Testis (tissue), 3 donors: ENCODE measurements around the gene MCRIP1. TPM values are rescaled to one million over a fixed set of nuclear protein-coding genes. Genes with fewer than 3 reads are reported as not detected.

Source experiments
- DNase-seq: peaks from one replicate; pipeline ENCODE4 v3.0.0-alpha.2; 2019
- H3K27ac ChIP-seq, 2 donors: fragments of 200-600 bp; sonication (generic); one replicate each; pipeline ENCODE4 v1.5.1; 2019
- H3K27me3 ChIP-seq: fragments of 200-600 bp; sonication (generic); one replicate; pipeline ENCODE4 v1.5.1; 2019
- H3K36me3 ChIP-seq: fragments of 200-600 bp; sonication (generic); one replicate; pipeline ENCODE4 v1.5.1; 2017; ENCODE audit warnings: low read depth; ENCODE audit errors: missing control alignments
- H3K4me1 ChIP-seq: fragments of 200-600 bp; sonication (generic); one replicate; pipeline ENCODE4 v1.5.1; 2019
- H3K4me3 ChIP-seq, 2 donors: fragments of 200-600 bp; sonication (generic); one replicate each; pipeline ENCODE4 v1.5.1; 2017 to 2019
- H3K9me3 ChIP-seq: fragments of 200-600 bp; sonication (generic); one replicate; pipeline ENCODE4 v1.5.1; 2017
- CTCF ChIP-seq, 3 experiments: fragments of 450-650 bp in 2 of 3; fragments of 200-600 bp in 1 of 3; sonication (generic) in 1 of 3; IDR thresholded peaks; one replicate each; pipeline ENCODE4 v1.5.1; 2016 to 2019; ENCODE audit warnings: antibody characterized with exemption in 3 of 3, mild to moderate bottlenecking in 2 of 3, moderate library complexity in 1 of 3
- POLR2A ChIP-seq: fragments of 450-650 bp; IDR thresholded peaks from one replicate; pipeline ENCODE4 v1.6.1; 2017; ENCODE audit warnings: antibody characterized with exemption, mild to moderate bottlenecking, moderate library complexity
- WGBS, 2 donors: methylation state at CpG; one replicate each; pipeline ENCODE4 v1.1.5; 2018; 5-methylcytosine and 5-hydroxymethylcytosine counted together
- intact Hi-C: fragments of 100-400 bp; cut with DNase I; formaldehyde crosslinking; loops from one replicate; pipeline ENCODE4 v1.15.1; 2023; ENCODE audit warnings: low total_unique reads
- polyA plus RNA-seq: library from polyadenylated mRNA; stranded (reverse); fragments of 350-450 nt; fragmentation: Illumina TruSeq; extraction: RNeasy Lipid Tissue Mini Kit (QIAGEN cat#74804); gene quantifications from one replicate; pipeline ENCODE4 v1.2.3, GENCODE V29; 2014; ENCODE audit warnings: low read depth, low replicate concordance; ENCODE audit not compliant: insufficient read depth
- total RNA-seq, 2 donors: library from RNA; depleted of rRNA; stranded (reverse); fragments of >200 nt; gene quantifications; one replicate each; pipeline ENCODE4 v1.2.3, GENCODE V29; 2016

MCRIP1 gene
- total and polyA plus RNA-seq, 3 donors from 2014 or later = 160 to 206 (median 181) TPM

- no peak for DNase-seq
- intact Hi-C loops = no loop called here
- Histone ChIP-seq H3K4me1 (peaks cover 12% of the 10 kb centered on the region), H3K36me3 (no peaks in the 10 kb centered on the region), H3K9me3 (no peaks in the 10 kb centered on the region), H3K4me3 (no peak overlapping the region), H3K27ac (no peak overlapping the region), H3K27me3 (no peaks in the 10 kb centered on the region)
- WGBS, 2 donors = 81 to 87% methylated on average over 26 to 29 of the region's 29 CpGs
- TF ChIP-seq POLR2A (no peak), CTCF (IDR thresholded peaks at IDR 0.05) (no peak)
Observed at GRCh38 chr17:81854974-81855774, 22.1 kb upstream of the MCRIP1 start.

DNA sequence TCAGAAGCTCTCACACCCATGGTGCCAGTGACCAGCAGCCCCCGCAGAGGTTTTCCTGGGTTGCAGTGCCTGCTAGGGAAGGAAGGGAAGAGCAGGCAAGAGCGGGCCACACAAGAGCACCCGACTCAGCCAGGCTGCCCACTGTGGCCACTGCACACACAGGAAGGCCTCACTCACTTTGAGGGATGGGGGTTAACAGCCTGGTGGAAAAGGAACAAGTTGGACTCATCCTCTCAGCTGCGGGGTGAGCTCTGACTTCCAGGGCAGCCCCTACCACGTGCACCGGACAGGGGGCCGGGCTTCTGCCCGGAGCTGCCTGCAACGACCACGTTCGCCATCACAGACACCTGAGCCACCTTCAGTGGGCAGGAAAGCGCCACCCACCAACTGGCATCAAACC is 19.1 kb upstream of the MCRIP1 start:
- DNase-seq = no peak
- Histone ChIP-seq H3K9me3 (no peaks in the 10 kb centered on the region), H3K27me3 (no peaks in the 10 kb centered on the region), H3K4me1 (no peaks in the 10 kb centered on the region), H3K4me3 (no peak overlapping the region), H3K27ac (no peak overlapping the region), H3K36me3 (no peaks in the 10 kb centered on the region)
- intact Hi-C loops = no loop called here
- 84 to 100% methylated on average over 3 to 12 of the region's 12 CpGs for WGBS, 2 donors
- no peak for TF ChIP-seq POLR2A
- no peak for TF ChIP-seq CTCF (IDR thresholded peaks at IDR 0.05)

GRCh38 chr17:81851423-81851822 is 18.3 kb upstream of the MCRIP1 start:
- 98 to 100% methylated on average over 7 to 16 of the region's 16 CpGs for WGBS, 2 donors
- Histone ChIP-seq H3K9me3 (no peaks in the 10 kb centered on the region), H3K4me3 (no peak overlapping the region), H3K4me1 (no peaks in the 10 kb centered on the region), H3K27me3 (no peaks in the 10 kb centered on the region), H3K27ac (no peak overlapping the region), H3K36me3 (no peaks in the 10 kb centered on the region)
- TF ChIP-seq CTCF (IDR thresholded peaks at IDR 0.05) (no peak), POLR2A (no peak)
- no peak for DNase-seq
- intact Hi-C loops = no loop called here

GRCh38 chr17:81849457-81849856 is 16.4 kb upstream of the MCRIP1 start:
- 90 to 92% methylated on average over 12 of the region's 12 CpGs for WGBS, 2 donors
- H3K4me1 ChIP-seq = no peaks in the 10 kb centered on the region
- H3K27ac ChIP-seq = no peak overlapping the region
- TF ChIP-seq POLR2A (no peak), CTCF (IDR thresholded peaks at IDR 0.05) (no peak)
- intact Hi-C loops = no loop called here
- H3K36me3 ChIP-seq = no peaks in the 10 kb centered on the region
- H3K4me3 ChIP-seq = no peak overlapping the region
- DNase-seq = no peak
- H3K9me3 ChIP-seq = no peaks in the 10 kb centered on the region
- no peaks in the 10 kb centered on the region for H3K27me3 ChIP-seq
